Upper lobe of left lung (tissue), 4 donors: ENCODE measurements around the gene IRF6.

ENCODE experiments used
- EP300 ChIP-seq, 4 donors: sonication (generic); formaldehyde crosslinking; IDR thresholded peaks; one replicate each; pipeline ENCODE4 v1.5.1; 2017; ENCODE audit warnings: antibody characterized with exemption in 4 of 4, control low read depth in 2 of 4
- POLR2A ChIP-seq, 4 donors: fragments of 450-650 bp; IDR thresholded peaks; one replicate each; pipeline ENCODE4 v1.5.1; 2016 to 2017; ENCODE audit warnings: antibody characterized with exemption in 4 of 4, mild to moderate bottlenecking in 2 of 4
- POLR2AphosphoS5 ChIP-seq, 2 donors: sonication (generic); formaldehyde crosslinking; IDR thresholded peaks; one replicate each; pipeline ENCODE4 v1.5.1; 2017; ENCODE audit warnings: antibody characterized with exemption in 2 of 2
- TF ChIP-seq, protein P1 (sequence below), 6 experiments: fragments of 450-650 bp in 4 of 6; fragments of 200-600 bp in 2 of 6; sonication (generic) in 2 of 6; IDR thresholded peaks; one replicate each; pipeline ENCODE4 v1.5.1; 2016 to 2019; ENCODE audit warnings: antibody characterized with exemption in 6 of 6

DNA sequence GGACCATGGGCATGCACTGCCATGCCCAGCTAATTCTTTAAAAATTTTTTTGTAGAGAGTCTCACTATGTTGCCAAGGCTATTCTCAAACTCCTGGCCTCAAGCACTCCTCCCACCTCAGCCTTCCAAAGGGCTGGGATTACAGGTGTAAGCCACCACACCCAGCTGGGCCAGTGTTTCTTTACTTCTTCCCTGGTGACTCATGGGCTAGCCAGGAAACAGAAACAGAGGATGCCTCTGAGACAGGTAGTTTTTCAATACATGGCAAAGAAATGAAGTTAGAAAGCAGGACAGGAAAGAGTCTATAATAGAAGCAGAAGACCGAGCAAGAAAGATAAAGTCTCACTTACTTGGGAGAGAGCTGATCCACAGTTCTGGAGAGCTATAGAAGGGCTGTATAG is 14.0 kb downstream of the IRF6 start:
- TF ChIP-seq, protein P1, sequence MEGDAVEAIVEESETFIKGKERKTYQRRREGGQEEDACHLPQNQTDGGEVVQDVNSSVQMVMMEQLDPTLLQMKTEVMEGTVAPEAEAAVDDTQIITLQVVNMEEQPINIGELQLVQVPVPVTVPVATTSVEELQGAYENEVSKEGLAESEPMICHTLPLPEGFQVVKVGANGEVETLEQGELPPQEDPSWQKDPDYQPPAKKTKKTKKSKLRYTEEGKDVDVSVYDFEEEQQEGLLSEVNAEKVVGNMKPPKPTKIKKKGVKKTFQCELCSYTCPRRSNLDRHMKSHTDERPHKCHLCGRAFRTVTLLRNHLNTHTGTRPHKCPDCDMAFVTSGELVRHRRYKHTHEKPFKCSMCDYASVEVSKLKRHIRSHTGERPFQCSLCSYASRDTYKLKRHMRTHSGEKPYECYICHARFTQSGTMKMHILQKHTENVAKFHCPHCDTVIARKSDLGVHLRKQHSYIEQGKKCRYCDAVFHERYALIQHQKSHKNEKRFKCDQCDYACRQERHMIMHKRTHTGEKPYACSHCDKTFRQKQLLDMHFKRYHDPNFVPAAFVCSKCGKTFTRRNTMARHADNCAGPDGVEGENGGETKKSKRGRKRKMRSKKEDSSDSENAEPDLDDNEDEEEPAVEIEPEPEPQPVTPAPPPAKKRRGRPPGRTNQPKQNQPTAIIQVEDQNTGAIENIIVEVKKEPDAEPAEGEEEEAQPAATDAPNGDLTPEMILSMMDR (IDR thresholded peaks at IDR 0.05): no peak
- TF ChIP-seq POLR2A (IDR thresholded peaks at IDR 0.05): no peak
- TF ChIP-seq POLR2AphosphoS5 (IDR thresholded peaks at IDR 0.05): no peak
- no peak for TF ChIP-seq EP300 (IDR thresholded peaks at IDR 0.05)
